Uterus (tissue), 4 donors: ENCODE measurements around the gene LYRM9. TPM values are rescaled to one million over a fixed set of nuclear protein-coding genes. Genes with fewer than 3 reads are reported as not detected.
"Not testable (repeated sequence)": the region's sequence is repeated elsewhere in the genome, so short reads cannot be mapped to it uniquely, and the experiment has no call there.

ENCODE experiments used
- DNase-seq, 2 donors: peaks; one replicate each; pipeline ENCODE4 v3.0.0-alpha.2; 2019 to 2020
- H3K27ac ChIP-seq, 2 donors: fragments of 200-600 bp; sonication (generic); 1 replicate in 1 of 2; 2 replicates in 1 of 2; pipeline ENCODE4 v1.5.1; 2016 to 2018
- H3K27me3 ChIP-seq, 2 donors: fragments of 200-600 bp; sonication (generic); one replicate each; pipeline ENCODE4 v1.5.1; 2018 to 2019; ENCODE audit warnings: control low read depth in 1 of 2
- H3K36me3 ChIP-seq, 2 donors: fragments of 200-600 bp; sonication (generic); one replicate each; pipeline ENCODE4 v1.5.1; 2019; ENCODE audit warnings: control low read depth in 1 of 2
- H3K4me1 ChIP-seq, 2 donors: fragments of 200-600 bp; sonication (generic); one replicate each; pipeline ENCODE4 v1.5.1; 2018 to 2019; ENCODE audit warnings: control low read depth in 1 of 2
- H3K4me3 ChIP-seq, 2 donors: fragments of 200-600 bp; sonication (generic); 1 replicate in 1 of 2; 2 replicates in 1 of 2; pipeline ENCODE4 v1.5.1; 2018 to 2019; ENCODE audit warnings: mild to moderate bottlenecking in 1 of 2
- H3K9me3 ChIP-seq, 2 donors: fragments of 200-600 bp; sonication (generic); one replicate each; pipeline ENCODE4 v1.5.1; 2019; ENCODE audit warnings: control low read depth in 1 of 2
- CTCF ChIP-seq, 4 experiments: fragments of 200-600 bp in 2 of 4; fragments of 450-650 bp in 2 of 4; sonication (generic) in 2 of 4; IDR thresholded peaks; one replicate each; pipeline ENCODE4 v1.5.1; 2016 to 2019; ENCODE audit warnings: antibody characterized with exemption in 4 of 4, mild to moderate bottlenecking in 2 of 4, moderate library complexity in 1 of 4
- POLR2A ChIP-seq, 2 donors: fragments of 450-650 bp; IDR thresholded peaks; one replicate each; pipeline ENCODE4 v1.6.1; 2016; ENCODE audit warnings: antibody characterized with exemption in 2 of 2, mild to moderate bottlenecking in 1 of 2, moderate library complexity in 1 of 2
- intact Hi-C: fragments of 100-400 bp; cut with DNase I; formaldehyde crosslinking; loops from one replicate; pipeline ENCODE4 v1.15.1; 2023; ENCODE audit warnings: low total_unique reads
- total RNA-seq, 4 donors: library from RNA; depleted of rRNA in 3 of 4; stranded (reverse); fragments of >200 nt in 3 of 4; gene quantifications; one replicate each; pipeline versions ENCODE4 v1.1.0 to v1.2.4, GENCODE V29; 2014 to 2023
- donor health status: DM: yes; HTN: yes; CAD: no.

The LYRM9 gene
- total RNA-seq, 4 donors from 2014 or later: 3.3 to 31.4 (median 25.6) TPM

GRCh38 chr17:27888067-27888466 is 5.1 kb downstream of the LYRM9 start:
- no peaks in the 10 kb centered on the region for H3K27me3 ChIP-seq
- H3K36me3 ChIP-seq: no peaks in the 10 kb centered on the region
- no peak overlapping the region for H3K27ac ChIP-seq
- TF ChIP-seq CTCF (IDR thresholded peaks at IDR 0.05) (no peak), POLR2A (IDR thresholded peaks at IDR 0.05) (no peak)
- no peaks in the 10 kb centered on the region for H3K9me3 ChIP-seq
- DNase-seq: no peak
- intact Hi-C loops: no loop called here
- no peaks in the 10 kb centered on the region for H3K4me1 ChIP-seq
- H3K4me3 ChIP-seq: no peak overlapping the region

GRCh38 chr17:27886348-27886906 is 6.7 kb downstream of the LYRM9 start:
- intact Hi-C loops, DNase-seq: not testable (repeated sequence)

GRCh38 chr17:27882162-27882840 is 10.9 kb downstream of the LYRM9 start:
- TF ChIP-seq POLR2A (IDR thresholded peaks at IDR 0.05) (no peak), CTCF (IDR thresholded peaks at IDR 0.05) (no peak)
- Histone ChIP-seq H3K9me3 (no peaks in the 10 kb centered on the region), H3K4me1 (no peaks in the 10 kb centered on the region), H3K36me3 (no peaks in the 10 kb centered on the region), H3K27me3 (no peaks in the 10 kb centered on the region), H3K27ac (no peak overlapping the region), H3K4me3 (no peak overlapping the region)
- DNase-seq: no peak
- intact Hi-C loops: no loop called here

More at GRCh38 chr17:27886348-27886906, 6.7 kb downstream of the LYRM9 start:
- H3K4me3 ChIP-seq, H3K9me3 ChIP-seq, H3K27ac ChIP-seq, H3K36me3 ChIP-seq, H3K4me1 ChIP-seq, H3K27me3 ChIP-seq: not testable (repeated sequence)

GRCh38 chr17:27879987-27880608 is 13.1 kb downstream of the LYRM9 start:
- Histone ChIP-seq H3K9me3 (no peaks in the 10 kb centered on the region), H3K4me3 (no peak overlapping the region), H3K4me1 (no peaks in the 10 kb centered on the region), H3K36me3 (no peaks in the 10 kb centered on the region), H3K27ac (no peak overlapping the region), H3K27me3 (no peaks in the 10 kb centered on the region)
- intact Hi-C loops: loop anchor here (10.0 kb wide), 1 partner anchor 75 kb away; the partner anchor contains the start of gene NOS2
- TF ChIP-seq CTCF (IDR thresholded peaks at IDR 0.05) (peak; percentile 48 to 68 (median 55)), POLR2A (IDR thresholded peaks at IDR 0.05) (no peak)
- DNase-seq: peak; percentile 39 to 67

- Histone ChIP-seq H3K27ac (no peak overlapping the region), H3K9me3 (no peaks in the 10 kb centered on the region), H3K4me1 (no peaks in the 10 kb centered on the region), H3K27me3 (no peaks in the 10 kb centered on the region), H3K4me3 (no peak overlapping the region), H3K36me3 (no peaks in the 10 kb centered on the region)
- DNase-seq: no peak
- TF ChIP-seq CTCF (IDR thresholded peaks at IDR 0.05) (no peak), POLR2A (IDR thresholded peaks at IDR 0.05) (no peak)
- intact Hi-C loops: loop anchor here (10.0 kb wide), 1 partner anchor 74 kb away; the partner anchor contains the start of gene NOS2
These were observed 14.2 kb downstream of the LYRM9 start for GRCh38 chr17:27878776-27879562.
